Epidermal melanocyte (primary cell): ENCODE measurements around the gene NAT10.
A peak's percentile ranks its signal among the peaks of the same experiment; 100 is the strongest.
"Not testable (repeated sequence)": the region's sequence is repeated elsewhere in the genome, so short reads cannot be mapped to it uniquely, and the experiment has no call there.

Experiments used
- DNase-seq: peaks from one replicate; pipeline ENCODE4 v3.0.0; 2011; ENCODE audit warnings: low spot score; ENCODE audit not compliant: insufficient read length

Gene NAT10

DNA sequence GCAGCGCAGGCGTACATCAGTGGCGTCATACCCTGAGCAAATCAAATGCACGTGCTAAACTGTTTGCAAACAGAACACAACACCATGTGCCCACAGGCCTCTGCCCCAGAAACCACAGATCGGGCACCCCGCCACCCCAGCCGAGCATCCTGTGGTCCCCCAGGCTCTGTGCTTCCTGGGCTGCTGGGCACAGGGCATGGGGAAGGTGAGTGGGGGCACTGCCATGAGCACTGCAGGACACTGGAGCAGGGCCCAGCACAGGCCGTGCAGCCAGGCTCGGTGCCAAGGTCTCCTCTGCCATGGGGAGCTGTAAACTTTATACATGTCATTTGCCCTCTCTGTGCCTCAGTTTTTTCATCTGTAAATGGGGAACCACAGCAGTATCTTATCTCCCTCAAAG lies 62.5 kb downstream of the NAT10 start:
- no peak for DNase-seq

DNA sequence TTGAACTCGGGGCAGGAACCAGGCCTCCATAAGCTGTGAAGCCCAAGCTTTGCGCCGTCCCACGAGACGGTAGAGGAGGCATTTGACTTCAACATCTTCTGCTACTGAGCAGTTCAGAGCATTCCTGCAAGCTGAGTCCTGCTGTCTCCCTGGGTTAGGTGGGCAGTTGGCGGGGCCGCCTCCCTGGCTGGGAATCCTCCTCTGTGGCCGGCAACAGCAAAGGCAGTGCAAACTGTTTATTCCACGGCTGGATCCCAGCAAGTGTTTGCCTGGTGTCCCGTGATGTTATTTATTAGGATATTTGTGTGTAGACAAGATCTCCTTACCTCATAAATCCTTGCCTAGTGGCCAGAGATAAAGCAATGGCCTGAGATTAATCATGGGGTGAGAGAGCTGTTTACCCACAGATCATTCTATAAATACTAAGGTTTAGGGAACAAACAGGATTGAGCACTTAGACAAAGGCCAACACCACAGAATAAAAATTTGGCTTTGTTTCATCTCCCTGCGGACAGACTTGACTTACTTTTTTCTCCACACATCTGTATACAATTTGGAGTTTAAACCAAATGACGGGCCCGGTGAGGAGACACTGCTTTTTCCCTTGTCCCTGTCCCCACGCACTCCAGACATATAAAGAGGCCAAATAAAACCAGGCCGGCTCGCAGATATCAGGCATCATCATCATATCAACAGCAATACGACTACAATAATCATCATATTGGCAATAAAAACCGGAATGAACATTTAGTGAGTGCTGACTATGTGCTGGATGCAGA lies 63.4 kb downstream of the NAT10 start:
- no peak for DNase-seq

DNA sequence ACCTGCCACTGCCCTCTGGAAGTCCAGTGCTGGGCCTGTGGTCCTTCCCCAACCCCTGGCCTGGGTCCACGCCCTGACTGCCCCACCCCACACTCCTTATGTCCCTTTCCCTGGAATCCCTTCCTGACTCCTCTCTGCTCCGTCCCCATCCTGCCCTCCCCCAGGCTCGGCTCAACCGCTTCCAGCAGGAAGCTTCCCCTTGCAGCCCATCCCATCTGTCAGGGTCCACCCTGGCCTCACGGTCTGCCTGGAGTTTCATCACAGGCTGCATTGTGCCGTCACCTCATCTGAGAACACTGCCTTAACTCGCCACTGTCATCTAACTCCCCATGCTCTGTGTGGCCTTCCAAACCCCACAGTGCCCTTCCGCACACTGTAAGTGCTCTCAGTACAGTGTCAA lies 64.3 kb downstream of the NAT10 start:
- DNase-seq: no peak

DNA sequence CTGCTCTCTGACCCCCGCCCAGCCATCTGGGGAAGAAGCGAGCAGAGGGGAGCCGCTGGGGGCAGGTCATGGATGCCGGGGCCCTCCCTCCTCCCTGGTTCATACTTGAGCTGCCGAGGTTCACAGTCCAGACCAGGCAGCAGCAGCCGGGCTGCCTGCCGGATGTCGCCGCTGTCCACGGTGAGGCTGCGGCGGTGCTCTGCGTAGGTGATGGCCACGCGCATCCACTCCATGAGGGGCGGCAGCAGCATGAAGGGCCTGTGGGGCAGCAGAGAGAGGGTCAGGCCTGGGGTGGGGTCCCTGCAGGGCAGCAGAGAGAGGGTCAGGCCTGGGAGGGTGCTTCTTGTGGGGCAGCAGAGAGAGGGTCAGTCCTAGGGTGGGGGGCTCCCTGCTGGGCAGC lies 67.6 kb downstream of the NAT10 start:
- no peak for DNase-seq

DNA sequence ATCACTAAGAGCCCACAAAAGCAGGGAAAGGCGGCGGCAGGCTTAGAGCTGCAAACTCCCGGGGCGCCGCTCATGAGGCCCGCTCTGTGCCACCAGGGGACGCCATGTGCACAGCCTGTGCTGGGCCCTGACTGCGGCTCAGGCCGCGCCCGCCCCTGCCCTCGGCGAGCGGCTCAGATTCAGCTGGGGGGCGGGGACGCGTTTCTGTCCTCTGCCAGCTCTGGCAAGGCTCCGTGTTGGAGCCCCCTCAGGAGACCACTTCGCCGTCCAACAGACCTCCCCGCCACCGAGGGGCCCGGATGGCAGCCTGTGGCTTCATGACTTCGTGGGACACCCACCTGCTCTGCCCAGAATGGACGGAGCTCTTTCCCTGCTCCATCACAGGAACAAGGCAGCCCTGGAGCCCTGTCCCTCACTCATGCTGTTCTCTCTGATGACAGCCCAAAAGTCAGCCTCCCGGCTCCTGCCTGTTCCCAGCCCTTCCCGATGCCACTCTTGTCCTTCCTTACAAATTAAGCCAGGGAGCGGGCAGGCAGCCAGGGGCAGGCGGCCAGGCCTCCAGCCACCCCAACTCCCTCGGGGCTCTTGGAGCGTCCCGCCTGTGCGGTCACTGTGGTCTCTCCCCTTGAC lies 69.1 kb downstream of the NAT10 start:
- peak; percentile 82 for DNase-seq

DNA sequence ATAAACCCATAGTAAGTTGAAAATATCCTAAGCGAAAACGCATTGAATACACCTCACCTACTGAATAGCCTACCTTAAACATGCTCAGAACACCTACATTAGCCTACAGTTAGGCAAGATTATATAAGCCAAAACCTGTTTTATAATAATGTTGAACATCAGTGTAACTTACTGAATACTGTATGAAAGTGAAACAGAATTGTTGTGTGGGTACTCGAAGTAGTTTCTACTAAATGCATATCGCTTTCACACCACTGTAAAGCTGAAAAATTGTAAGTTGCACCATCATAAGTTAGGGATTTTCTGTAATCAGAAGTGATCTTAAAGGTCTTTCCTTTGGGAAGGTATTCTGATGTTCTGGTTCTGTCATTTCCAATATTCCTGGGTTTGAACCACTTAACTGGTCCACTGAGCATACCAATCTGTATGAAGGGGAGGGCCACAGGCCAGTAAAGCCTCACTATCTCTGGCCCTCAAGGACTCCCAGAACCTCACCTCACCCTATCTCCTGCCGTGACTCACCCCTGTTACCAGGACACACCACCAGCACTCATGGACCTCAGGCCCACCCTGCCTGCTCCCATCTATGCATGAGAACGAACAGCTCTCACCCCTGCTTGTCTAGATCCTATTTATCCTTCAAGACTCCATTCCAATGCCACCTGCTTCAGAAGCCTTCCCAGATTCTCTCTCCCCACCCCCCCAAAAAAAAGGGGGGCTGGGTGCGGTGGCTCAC lies 70.0 kb downstream of the NAT10 start:
- DNase-seq: no peak

DNA sequence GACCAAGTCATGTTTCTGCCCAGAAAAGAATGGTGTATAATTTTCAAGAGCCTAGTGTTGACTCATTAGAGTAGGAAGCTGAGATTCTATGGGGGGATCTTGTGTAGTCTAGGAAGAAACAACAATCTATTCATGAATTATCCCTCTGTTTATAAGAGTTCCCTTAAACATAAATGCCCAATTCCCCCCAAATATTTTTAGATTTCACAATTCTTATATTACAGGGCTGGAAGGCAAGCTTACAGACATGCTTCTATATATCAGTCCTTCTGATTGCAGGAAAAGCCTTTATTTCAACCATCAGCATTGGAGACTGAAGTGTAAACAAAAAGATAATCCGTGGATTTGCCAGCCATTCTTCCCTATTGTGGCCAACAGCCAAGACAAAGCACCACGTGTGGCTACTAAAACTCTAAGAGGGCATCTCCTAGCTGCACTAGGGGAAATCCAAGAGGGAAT lies 71.4 kb downstream of the NAT10 start:
- DNase-seq: no peak

DNA sequence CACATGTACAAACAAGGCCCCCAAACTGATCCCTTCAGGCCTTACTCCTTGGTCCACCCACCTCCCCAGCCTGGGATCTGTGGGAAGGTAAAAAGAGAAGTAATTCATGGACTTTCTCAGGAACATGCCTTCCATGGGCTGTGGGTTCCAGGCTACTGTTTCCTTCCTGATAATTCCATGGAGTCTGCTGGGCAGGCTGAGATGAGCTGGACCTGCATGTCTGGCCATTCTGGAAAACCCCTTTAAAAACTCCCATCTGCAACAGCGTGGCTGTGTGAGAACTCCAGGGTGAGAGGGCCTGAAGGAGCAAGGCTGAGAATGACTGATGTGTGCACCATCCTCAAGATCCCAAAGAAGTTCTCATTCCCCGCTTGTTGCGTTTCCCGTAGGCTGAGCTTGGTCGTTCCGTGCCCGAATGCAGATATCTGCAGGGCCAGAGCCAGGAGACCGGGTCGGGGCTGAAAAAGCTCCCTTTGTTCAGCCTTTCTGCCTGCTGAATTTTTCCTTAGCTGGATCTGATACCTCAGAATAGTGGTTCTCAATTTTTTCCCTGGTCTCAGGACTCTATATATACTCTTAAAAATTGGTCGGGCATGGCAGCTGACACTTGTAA lies 72.9 kb downstream of the NAT10 start:
- no peak for DNase-seq

DNA sequence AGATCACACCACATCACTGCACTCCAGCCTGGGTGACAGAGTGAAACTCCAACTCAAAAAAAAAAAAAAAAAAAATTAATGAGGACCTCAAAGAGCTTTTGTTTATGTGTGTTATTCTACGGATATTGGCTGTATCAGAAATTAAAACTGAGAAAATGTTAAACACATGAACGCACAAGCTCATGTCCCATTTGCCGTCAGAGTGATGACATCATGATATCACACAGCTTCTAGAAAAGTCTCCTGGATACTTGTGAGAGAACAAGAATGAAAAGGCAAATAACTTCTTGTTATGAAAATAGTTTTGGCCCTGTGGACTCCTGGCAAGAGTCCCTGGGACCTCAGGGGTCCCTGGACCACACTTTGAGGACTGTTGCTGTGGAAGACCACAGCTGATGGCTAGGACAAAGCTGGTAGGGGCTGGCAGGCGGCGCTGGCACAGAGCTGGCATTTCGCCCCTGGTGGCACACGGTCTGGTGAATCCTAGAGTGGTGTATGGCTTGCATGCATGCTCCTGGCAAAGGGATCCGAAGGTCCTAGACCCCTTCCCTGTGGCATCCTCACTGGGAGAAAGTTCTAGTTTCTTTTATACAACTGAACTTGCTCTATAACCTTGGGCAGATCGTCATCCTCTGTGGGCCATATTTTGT lies 73.7 kb downstream of the NAT10 start:
- DNase-seq: no peak

DNA sequence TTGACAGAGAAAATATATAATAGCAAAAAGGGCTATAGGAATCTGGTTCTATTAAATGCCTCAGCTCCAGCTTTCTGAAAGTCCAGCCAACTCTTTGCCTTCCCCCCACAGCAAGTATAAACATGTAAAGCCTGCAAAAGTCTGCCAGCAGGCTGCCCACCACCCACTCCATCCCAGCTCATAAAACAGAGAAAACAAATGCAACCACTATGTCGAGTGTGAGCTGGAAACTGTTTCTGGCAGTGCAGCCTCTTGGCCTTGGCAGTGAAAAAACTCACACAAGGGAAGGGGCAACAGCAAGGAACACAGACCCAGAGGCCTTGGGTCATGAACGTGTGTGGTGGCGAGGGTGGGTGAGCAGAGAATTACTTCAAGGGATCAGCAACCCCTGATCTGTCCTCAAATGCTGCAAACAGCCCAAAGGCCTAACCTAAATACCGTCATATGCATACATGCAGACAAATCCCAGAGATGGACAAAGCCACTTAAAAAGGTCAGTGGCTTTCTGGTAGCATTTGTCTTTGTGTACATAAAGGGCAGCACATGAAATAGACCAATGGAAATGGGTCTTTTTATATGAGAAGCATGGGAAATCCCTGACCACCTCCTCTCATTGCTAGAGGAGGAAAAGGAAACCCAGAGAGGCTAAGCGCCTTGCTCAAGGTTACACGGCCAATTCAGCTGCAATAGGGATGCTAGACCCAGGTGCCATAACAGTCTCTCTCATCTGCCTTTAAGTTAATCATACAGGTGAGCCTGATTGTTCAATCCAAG lies 74.8 kb downstream of the NAT10 start:
- DNase-seq: no peak

DNA sequence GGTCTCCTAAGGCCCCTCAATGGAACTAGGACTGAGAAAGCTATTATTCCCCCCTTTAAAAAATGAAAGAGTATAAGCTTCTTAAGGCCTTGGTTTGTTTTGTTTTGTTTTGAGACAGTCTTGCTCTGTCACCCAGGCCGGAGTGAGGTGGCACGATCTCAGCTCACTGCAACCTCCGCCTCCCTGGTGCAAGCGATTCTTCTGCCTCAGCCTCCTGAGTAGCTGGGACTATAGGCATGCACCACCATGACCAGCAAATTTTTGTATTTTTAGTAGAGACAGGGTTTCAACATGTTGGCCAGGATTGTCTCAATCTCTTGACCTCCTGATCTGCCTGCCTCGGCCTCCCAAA lies 75.4 kb downstream of the NAT10 start:
- DNase-seq: not testable (repeated sequence)

DNA sequence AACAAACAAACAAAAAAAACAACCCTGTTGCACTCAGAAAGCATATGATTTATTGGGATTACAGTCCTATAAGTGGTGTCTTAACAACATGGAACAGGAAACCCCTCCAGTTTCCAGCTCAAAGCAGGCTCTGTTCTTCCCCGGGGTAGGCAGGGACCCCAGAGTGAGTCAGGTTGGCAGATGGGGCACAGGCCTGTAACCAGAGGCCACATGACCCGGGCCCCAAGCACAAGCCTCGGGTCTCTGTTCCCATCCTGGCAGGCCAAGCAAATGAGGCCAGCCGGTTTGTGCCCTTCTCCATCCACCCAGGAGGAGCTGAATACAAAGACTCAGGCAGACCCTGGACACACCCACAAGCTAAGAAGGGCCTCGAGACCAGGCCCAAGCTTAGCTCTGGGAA lies 75.8 kb downstream of the NAT10 start:
- DNase-seq: no peak

DNA sequence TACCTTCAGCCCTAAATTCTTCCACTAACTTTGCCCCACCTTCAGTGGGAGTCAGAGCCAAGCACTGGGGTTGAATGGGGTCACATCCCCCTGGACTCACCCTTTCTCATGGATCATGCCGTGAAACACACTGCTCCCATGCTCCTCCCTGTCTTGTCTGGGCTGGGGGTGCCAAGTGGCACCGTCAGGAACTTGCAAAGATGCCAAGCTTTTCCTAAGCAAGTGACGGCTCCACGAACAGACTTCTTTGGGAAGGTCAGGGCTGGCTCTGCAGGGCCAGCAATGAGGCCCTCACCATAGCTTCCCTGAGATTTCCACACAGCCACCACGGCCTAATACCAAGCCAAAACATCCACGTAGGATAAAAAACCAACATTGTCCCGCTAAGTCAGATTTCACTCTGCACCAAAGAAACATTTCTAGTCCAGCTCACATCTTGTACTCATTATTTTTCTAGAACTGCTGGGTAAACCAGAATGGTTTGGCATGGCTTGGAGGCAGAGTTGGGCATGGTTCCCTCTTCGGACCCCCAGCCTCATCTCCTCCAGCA lies 76.5 kb downstream of the NAT10 start:
- DNase-seq: no peak

DNA sequence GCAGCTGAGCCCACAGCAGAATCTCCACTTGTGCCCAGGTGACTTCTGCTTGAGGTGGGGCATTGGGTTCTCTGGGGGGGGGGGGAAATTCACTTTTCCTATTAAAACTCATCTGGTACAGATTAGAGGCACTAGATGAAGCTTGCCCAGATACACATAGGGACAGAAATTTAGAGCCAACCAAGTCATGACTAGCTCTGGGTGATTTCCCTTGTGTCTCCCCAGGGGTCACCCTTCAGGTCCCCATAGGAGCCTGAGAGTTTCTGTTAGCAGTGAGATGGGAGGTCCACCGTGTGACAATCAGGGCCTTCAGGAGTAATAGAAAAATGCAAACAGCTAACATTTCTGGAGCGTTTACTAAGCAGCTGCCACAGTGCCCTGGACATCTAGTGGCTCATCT lies 77.0 kb downstream of the NAT10 start:
- DNase-seq: no peak

DNA sequence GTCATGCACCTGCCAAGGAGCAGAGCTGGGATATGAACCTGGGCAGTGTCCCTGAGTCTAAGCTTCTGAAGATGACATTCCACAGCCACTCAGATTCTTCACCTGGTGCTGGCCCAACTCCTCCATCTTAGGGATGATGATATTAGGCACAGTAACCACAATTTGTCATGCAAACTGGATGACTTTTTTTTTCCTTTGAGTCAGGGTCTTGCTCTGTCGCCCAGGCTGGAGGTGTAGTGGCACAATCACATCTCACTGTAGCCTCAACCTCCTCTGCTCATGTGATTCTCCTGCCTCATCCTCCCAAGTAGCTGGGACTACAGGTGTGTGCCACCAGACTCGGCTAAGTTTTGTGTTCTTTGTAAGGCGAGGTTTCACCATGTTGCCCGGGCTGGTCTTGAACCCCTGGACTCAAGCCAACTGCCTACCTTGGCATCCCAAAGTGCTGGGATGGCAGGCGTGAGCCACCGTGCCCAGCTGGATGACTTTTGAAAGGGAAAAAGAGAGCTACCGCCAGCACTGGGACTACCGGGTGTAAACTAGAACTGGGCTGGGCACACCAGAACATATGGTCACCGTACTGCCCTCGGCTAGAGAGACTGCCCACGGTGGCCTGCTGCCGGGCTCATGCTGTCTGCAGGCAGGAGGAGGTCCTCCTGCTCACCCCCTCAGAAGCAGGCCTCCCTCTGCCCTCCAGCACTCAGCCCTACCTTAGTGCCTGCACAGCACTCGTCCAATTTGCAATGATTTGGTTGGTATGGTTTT lies 77.7 kb downstream of the NAT10 start:
- no peak for DNase-seq

DNA sequence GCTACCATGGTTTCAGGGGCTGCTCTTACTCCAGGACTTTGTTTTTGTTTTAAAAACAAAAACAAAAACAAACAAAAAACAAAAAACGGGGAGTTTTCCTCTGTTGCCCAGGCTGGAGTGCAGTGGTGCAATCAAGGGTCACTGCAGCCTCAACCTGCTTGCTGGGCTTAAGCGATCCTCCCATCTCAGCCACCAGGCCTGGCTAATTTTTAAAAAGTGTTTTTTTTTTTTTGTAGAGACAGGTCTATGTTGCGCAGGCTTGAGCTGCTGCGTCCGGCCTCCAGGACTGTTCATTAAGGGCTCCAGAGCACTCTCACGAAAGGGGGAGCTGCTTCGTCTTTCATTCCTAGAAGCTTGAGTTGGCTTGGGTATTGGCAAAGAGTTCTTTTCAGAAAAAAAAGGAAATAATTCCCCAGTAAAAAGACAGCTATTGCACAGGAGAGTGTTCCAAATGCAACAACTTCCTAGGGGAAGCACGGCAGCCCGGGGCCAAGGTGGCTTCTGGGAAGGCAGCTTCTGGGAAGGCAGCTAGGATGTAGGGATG lies 78.5 kb downstream of the NAT10 start:
- DNase-seq: no peak

DNA sequence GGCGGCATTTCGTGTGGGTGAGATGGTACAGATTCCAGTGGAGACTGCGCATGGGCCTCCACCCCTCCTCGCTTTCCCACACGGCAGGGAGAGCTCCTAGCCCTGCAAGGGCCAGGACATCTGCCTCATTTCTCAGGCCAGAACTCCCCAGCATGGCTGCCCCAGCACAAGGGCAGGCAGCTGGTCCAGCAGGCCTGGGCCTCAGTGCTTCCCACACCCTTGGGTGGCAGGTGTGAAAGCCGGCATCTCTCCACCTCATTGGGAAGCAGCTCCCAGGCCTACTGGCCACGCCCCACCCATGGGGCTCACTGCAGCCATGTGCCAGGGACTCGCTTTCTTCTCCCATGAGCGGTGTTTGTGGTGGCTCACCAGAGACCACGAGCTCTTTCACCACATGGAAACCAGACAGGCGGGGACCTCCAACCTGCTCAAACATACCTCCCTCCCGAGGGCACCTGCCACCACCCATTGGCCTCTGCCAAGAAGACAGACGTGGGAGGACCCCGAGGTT lies 79.1 kb downstream of the NAT10 start:
- DNase-seq: no peak

DNA sequence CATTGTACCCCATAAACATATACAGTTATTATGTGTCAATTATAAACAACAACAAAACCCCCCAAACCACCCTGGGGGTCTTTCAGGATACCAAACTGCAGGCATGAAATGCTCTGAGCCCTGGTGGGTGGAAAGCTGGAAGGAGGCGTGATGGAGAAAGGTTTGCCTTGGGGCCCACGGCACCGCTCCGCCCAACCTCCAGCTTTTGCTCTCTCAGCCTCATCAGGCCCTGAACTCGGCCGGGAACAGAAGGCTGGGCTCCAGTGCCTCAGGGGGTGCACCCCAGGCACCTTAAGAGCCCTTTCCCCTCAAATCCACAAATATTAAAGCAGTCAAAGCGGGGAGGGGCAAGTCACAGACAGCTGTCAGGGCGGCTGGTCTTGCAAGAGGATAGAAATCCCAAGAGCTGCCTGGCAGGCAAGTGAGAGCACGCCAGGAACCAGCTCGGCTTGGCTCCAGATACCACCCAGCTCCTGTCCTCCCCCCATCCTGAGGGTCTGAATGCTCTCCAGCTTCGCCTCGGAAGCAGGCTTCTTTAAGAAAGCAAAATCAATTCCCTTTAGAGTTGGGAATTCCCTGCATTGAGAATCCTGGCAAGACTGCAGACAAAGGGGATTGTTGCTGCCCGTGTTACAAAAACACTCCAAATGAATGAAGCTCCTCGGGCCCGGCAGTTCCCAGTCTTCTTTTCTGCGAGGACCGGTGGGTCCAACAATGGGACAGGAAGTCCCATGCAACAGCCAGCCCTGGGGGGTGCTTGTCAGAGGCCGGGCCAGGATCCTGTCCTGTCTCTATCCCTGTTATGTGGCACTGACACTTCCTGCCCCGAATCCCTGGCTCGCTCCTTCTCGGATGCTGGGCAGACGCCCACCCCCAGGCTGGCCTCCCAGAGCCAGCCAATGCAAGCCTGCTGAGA lies 80.8 kb downstream of the NAT10 start:
- DNase-seq: no peak
